Kidney epithelial cell (primary cell): Measurements from ENCODE around the gene ARHGAP8. TPM values are rescaled to one million over a fixed set of nuclear protein-coding genes. Genes with fewer than 3 reads are reported as not detected.
"Not testable (repeated sequence)": the region's sequence is repeated elsewhere in the genome, so short reads cannot be mapped to it uniquely, and the experiment has no call there.

ENCODE experiments used
- DNase-seq: peaks from one replicate; pipeline ENCODE4 v3.0.0-alpha.2; 2010; ENCODE audit warnings: low read depth
- H3K27me3 ChIP-seq: 2 replicates; pipeline ENCODE4 v1.6.0; 2011; ENCODE audit warnings: low read length; ENCODE audit not compliant: control insufficient read depth, insufficient read depth
- H3K36me3 ChIP-seq: 2 replicates; pipeline ENCODE4 v1.5.1; 2011; ENCODE audit warnings: low read length; ENCODE audit not compliant: control insufficient read depth, insufficient read depth
- H3K4me3 ChIP-seq: 2 replicates; pipeline ENCODE4 v1.5.1; 2011; ENCODE audit warnings: low read depth, mild to moderate bottlenecking, control low read depth, low read length
- CTCF ChIP-seq: IDR thresholded peaks from 2 replicates; pipeline ENCODE4 v1.5.1; 2011; ENCODE audit warnings: mild to moderate bottlenecking, moderate library complexity, low read length, control low read depth, inconsistent platforms; ENCODE audit not compliant: insufficient read depth, poor library complexity, severe bottlenecking
- total RNA-seq: library from RNA; depleted of rRNA; stranded (reverse); fragments of >200 nt; gene quantifications from 2 replicates; pipeline ENCODE4 v1.2.3, GENCODE V29; 2015

Gene ARHGAP8
- total RNA-seq, 1 donor from 2014 or later: 22.9 TPM

- H3K27me3 ChIP-seq: no peaks in the 10 kb centered on the region
- TF ChIP-seq CTCF: no peak
- DNase-seq: no peak
Measured at GRCh38 chr22:44894782-44895181, 142.4 kb downstream of the ARHGAP8 start.

GRCh38 chr22:44895296-44896055 lies 143.1 kb downstream of the ARHGAP8 start:
- no peak for DNase-seq
- no peaks in the 10 kb centered on the region for H3K36me3 ChIP-seq
- H3K27me3 ChIP-seq: no peaks in the 10 kb centered on the region
- H3K4me3 ChIP-seq: no peak overlapping the region
- TF ChIP-seq CTCF: no peak

More at GRCh38 chr22:44894782-44895181, 142.4 kb downstream of the ARHGAP8 start:
- Histone ChIP-seq H3K36me3 (no peaks in the 10 kb centered on the region), H3K4me3 (no peak overlapping the region)

- no peak for TF ChIP-seq CTCF
- H3K36me3 ChIP-seq: no peaks in the 10 kb centered on the region
- H3K27me3 ChIP-seq: no peaks in the 10 kb centered on the region
- no peak for DNase-seq
- H3K4me3 ChIP-seq: no peak overlapping the region
Measured at GRCh38 chr22:44898236-44898635, 145.9 kb downstream of the ARHGAP8 start.

GRCh38 chr22:44901301-44901700 lies 148.9 kb downstream of the ARHGAP8 start:
- DNase-seq: no peak
- no peak overlapping the region for H3K4me3 ChIP-seq
- no peaks in the 10 kb centered on the region for H3K27me3 ChIP-seq
- TF ChIP-seq CTCF: no peak
- H3K36me3 ChIP-seq: no peaks in the 10 kb centered on the region

- H3K27me3 ChIP-seq, H3K4me3 ChIP-seq, DNase-seq, H3K36me3 ChIP-seq: not testable (repeated sequence)
Measured at GRCh38 chr22:44903164-44903563, 150.8 kb downstream of the ARHGAP8 start.

GRCh38 chr22:44904492-44905152 lies 152.2 kb downstream of the ARHGAP8 start:
- DNase-seq, H3K27me3 ChIP-seq, H3K4me3 ChIP-seq, H3K36me3 ChIP-seq: not testable (repeated sequence)
